Stomach (tissue), 4 donors: ENCODE measurements around the gene CELF2.

Source experiments
- EP300 ChIP-seq: sonication (generic); formaldehyde crosslinking; IDR thresholded peaks from one replicate; pipeline ENCODE4 v1.6.1; 2017; ENCODE audit warnings: antibody characterized with exemption
- POLR2A ChIP-seq, 4 donors: fragments of 450-650 bp; IDR thresholded peaks; one replicate each; pipeline ENCODE4 v1.6.1; 2016; ENCODE audit warnings: antibody characterized with exemption in 4 of 4, control low read depth in 2 of 4, mild to moderate bottlenecking in 1 of 4, moderate library complexity in 1 of 4
- TF ChIP-seq, protein P1 (sequence below), 7 experiments: fragments of 450-650 bp in 4 of 7; fragments of 200-600 bp in 3 of 7; sonication (generic) in 3 of 7; IDR thresholded peaks; one replicate each; pipeline ENCODE4 v1.5.1; 2016 to 2019; ENCODE audit warnings: antibody characterized with exemption in 7 of 7, control low read depth in 2 of 7, mild to moderate bottlenecking in 1 of 7

DNA sequence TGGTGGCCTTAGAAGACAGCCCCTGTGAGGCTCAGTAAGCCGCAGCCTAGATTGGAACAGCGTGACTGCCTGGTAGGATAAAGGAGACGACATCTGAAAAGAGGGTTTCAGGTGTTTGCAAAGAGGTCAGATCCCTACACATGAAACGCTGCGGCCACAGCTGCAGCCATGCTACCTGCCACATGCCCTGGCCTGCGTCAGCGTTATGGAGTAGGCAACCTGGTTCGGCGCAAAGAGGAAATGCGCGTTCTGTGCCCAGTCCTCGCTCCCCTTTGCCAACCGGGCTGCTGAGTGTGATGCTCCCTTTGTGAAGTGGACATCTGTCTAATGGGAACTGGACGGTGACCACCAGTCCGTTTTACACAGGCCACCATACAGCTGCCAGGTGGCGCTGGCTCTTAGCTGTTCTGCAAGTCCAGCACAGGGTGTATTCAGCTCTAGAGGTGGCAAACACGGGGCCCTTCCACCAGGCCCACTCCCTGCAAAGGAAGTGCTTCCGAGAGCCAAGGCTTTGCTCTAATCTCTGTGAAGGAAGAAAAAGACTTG is 160.3 kb downstream of the CELF2 start:
- TF ChIP-seq, protein P1, sequence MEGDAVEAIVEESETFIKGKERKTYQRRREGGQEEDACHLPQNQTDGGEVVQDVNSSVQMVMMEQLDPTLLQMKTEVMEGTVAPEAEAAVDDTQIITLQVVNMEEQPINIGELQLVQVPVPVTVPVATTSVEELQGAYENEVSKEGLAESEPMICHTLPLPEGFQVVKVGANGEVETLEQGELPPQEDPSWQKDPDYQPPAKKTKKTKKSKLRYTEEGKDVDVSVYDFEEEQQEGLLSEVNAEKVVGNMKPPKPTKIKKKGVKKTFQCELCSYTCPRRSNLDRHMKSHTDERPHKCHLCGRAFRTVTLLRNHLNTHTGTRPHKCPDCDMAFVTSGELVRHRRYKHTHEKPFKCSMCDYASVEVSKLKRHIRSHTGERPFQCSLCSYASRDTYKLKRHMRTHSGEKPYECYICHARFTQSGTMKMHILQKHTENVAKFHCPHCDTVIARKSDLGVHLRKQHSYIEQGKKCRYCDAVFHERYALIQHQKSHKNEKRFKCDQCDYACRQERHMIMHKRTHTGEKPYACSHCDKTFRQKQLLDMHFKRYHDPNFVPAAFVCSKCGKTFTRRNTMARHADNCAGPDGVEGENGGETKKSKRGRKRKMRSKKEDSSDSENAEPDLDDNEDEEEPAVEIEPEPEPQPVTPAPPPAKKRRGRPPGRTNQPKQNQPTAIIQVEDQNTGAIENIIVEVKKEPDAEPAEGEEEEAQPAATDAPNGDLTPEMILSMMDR (IDR thresholded peaks at IDR 0.05), result no peak
- TF ChIP-seq POLR2A (IDR thresholded peaks at IDR 0.05), result no peak
- no peak for TF ChIP-seq EP300
